Fibroblast of skin of scalp (primary cell): ENCODE measurements around the gene DISP3.

Experiments
- DNase-seq: peaks from one replicate; pipeline ENCODE4 v3.0.0-alpha.2; 2013

DISP3 gene

GRCh38 chr1:11515368-11516300 lies 36.7 kb downstream of the DISP3 start:
- DNase-seq = no peak

DNA sequence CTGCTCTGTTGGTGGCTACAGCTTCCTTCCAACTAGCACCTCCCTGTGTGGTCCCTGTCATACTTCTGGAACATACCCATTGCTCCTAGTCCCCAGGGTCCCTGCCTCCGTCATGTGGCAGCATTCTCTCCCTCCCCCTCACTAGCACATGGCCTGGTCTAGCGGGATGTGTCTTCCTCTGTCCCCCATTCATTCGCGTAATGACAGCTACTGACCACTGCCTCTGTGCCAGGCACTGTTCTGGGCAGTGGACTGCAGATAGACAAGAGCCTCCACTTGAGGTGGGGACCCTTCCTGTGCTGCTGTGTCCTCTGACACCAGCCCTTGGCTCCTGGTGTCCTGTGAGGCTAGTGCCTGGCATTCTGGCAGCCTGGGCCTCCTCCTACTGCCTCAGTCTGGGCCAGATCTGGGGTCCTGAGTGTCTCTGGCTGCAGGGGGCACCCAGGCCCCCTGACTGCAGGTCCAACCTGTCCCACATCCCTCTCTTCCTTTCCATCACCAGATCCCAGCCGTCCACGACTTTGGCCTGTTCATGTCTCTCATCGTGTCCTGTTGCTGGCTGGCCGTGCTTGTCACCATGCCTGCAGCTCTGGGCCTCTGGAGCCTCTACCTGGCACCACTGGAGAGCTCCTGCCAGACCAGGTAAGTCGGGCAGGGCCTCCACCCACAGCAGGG lies 38.1 kb downstream of the DISP3 start:
- DNase-seq = no peak

DNA sequence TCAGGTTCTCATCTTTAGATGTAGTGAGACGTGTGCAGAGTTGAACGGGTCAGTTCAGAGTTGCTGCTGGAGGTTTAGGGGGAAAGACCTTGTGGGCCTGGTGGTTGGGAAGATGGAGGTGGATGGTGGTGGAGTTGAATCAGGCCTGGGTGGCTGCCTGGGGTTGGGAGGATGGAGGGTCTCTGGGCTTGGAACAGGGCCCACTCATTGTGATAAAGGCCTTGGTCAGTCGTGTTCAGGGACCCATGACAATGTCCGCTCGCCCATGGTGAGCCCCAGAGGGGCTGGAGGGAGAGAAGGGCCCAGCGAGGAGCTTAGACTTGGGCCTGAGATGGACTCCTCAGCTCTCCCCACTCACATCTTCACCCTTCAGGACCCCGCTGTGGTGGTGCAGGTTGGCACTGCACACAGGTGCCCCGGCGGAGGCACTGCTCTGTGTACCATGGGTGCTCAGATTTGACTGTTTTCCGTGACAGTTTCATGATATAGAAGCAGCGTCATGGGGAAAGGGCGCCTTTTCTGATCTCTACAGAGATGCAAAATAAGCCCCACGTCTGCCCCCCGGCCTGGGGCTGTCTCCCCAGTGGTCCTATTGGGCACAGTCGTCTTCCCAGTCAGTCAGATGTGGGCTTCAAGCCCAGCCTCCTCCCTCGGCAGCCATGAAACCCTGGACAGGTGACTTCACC lies 39.2 kb downstream of the DISP3 start:
- no peak for DNase-seq

- no peak for DNase-seq
Observed at GRCh38 chr1:11518791-11519628, 40.1 kb downstream of the DISP3 start.

DNA sequence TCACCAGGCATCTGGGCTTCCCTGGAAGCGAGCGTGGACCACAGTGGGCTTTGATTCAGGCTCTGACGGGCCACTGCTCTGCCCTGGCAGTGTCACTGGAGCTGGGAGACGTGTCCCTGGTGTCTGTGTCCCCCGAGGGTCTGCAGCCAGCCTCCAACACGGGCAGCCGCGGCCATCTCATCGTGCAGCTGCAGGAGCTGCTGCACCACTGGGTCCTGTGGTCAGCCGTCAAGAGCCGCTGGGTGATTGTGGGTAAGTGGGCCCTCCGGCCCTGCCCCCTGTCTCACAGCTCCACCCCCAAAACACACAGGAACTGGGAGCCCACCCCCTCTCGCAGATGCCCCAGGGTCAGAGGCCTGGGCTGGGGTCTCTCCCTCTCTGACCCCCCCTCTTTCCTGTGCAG lies 40.7 kb downstream of the DISP3 start:
- no peak for DNase-seq

- DNase-seq = no peak
Observed at GRCh38 chr1:11520531-11521233, 41.7 kb downstream of the DISP3 start.

- no peak for DNase-seq
Observed at GRCh38 chr1:11521582-11522399, 42.8 kb downstream of the DISP3 start.

DNA sequence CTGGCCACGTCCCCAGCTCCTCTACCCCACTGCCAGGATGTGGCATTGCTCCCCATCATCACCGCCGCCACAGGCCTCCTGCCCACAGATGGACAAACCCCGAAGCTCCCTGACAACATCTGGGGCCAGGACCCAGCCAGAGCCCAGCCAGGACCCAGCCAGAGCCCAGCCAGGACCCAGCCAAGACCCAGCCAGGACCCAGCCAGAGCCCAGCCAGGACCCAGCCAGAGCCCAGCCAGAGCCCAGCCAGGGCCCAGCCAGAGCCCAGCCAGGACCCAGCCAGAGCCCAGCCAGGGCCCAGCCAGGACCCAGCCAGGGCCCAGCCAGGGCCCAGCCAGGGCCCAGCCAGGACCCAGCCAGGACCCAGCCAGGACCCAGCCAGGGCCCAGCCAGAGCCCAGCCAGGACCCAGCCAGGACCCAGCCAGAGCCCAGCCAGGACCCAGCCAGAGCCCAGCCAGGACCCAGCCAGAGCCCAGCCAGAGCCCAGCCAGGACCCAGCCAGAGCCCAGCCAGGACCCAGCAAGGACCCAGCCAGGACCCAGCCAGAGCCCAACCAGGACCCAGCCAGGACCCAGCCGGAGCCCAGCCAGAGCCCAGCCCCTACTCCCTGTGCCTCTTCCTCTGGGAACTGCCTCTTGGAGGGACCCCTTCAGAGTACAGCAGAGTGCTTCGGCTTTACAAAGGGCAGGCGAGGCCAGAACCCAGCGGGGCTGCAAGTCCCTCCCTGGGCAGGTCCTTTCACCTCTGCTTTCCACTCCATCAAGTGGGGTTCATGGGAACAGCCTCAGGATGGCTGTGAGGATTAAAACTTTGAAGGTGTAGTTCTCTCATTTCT lies 43.7 kb downstream of the DISP3 start:
- DNase-seq = no peak

GRCh38 chr1:11523261-11523660 lies 44.3 kb downstream of the DISP3 start:
- DNase-seq = no peak

DNA sequence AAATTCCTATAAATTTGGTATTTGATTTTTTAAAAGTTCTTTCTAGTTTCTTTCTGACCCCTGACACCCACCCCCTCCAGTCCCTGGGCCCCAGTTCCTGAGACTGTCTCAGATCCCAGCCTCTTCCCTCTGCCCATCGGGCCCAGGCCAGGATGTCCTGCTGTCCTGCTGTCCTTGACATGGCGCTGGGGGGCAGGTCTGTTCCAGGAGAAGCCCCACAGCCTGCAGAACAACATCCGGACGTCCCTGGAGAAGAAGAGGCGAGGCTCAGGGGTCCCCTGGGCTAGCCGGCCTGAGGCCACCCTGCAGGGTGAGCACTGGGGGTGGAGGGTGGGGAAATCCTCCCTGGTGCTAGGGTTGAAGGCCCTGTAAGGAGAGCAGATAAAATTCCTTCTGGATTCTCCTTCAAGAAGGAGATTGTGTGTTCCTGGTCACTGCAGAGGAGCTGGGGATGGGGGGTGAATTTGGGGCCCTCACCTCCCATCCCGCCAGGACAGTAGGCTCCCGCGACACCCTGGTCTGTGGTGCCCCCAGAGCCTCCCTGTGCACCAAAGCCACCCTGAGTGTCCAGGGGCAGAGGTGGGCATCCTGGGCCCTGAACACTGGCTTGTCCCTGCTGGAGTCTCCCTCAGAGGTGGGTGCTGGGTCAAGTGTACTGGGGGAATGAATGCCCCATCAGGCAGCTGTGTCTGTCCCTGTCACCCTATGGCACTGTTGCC lies 45.0 kb downstream of the DISP3 start:
- DNase-seq = no peak

DNA sequence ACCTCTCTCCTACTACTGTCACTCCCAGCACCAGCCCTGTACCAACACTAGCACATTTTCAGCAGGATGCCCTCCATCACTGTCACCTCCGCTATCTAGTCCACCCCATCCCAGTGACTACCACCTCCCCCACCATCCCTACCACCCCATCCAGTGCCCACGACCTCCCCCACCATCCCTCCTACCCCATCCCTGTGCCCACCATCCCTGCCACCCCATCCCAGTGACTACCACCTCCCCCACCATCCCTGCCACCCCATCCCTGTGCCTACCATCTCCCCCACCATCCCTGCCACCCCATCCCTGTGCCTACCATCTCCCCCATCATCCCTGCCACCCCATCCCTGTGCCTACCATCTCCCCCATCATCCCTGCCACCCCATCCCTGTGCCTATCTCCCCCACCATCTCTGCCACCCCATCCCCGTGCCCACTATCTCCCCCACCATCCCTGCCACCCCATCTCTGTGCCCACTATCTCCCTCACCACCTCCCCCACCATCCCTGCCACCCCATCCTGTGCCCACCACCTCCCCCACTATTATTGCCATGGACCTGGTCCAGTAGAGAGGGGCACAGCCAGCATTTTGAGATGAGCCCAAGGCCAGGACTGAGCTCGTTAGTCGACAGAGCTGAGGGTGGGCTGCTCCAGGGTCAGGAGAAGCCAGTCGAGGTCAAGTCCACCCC lies 45.7 kb downstream of the DISP3 start:
- DNase-seq = no peak

GRCh38 chr1:11525151-11525505 lies 46.2 kb downstream of the DISP3 start:
- no peak for DNase-seq

GRCh38 chr1:11525516-11525915 lies 46.6 kb downstream of the DISP3 start:
- DNase-seq = no peak

DNA sequence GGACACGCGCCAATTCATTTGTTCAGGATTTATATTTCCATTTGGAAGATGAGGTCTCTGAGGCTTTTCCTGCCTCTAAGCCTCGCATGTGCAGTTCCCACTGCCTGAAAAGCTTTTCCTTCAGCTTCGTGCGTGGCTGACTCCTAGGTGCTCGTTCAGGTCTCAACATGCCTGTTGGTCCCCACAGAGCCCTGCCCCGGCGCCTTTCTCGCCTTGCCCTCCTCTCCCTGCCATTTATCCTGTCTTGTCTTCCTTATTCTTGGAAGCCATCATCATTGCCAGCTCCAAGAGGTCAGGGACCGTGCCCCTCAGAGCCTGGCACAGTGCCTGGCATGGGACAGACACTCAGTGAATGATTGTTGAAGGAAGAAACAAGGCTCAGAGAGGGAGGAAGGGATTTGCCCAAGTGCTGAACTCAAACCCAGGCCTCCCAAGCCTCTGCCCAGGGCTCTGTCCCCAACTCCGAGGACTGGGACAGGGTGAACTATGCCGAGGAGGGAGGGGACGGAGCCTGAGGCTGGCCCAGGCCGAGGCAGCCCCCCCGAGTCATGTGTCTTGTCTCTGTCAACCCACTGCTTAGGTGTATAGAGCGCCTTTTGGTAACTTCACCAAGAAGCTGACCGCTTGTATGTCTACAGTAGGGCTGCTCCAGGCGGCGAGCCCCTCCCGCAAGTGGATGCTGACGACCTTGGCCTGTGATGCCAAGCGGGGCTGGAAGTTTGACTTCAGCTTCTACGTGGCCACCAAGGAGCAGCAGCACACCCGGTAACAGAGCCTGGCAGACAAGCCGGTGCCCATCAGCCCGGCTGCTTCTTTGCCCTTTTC lies 47.3 kb downstream of the DISP3 start:
- no peak for DNase-seq

DNA sequence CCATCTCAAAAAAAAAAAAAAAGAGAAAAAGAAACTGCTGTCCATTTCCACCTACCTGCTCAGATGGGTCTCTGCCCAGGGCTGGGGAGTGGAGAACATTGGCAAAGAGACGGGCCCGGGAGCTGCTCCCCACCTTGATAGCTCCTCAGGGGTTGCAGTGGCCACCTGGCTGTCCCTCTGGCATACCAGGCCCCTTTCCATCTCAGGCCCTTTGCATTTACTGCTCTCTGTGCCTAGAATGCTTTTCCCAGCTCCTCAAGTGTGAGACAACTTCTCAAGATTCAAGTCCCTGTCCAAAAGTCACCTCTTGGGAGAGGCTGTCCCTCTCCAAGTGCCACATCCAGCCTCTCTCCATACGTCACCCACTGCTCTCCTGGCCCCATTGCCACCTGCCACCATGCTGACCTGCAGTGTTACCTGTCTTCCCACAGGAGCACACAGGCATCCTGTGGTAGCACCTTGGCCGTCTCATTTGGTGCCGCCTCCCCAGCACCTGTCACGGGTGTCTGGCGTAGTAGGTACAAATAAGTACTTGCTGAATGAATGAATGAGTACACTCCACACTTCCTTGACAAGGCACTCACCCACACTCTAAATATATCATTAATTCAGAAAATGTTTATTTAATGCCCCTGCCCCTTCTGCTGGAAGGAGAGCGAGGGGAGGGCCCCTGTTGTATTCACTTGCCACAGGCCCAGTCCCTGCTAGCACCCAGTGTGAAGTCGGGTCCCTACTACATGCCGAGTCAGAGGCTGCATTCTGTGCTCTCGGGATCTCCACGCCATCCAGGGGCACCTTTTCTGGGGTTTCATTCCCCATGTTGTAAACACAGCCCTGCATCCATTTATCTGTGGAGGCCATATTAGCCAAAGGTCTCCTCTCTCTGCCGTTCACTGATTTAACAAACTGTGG lies 48.8 kb downstream of the DISP3 start:
- no peak for DNase-seq

DNA sequence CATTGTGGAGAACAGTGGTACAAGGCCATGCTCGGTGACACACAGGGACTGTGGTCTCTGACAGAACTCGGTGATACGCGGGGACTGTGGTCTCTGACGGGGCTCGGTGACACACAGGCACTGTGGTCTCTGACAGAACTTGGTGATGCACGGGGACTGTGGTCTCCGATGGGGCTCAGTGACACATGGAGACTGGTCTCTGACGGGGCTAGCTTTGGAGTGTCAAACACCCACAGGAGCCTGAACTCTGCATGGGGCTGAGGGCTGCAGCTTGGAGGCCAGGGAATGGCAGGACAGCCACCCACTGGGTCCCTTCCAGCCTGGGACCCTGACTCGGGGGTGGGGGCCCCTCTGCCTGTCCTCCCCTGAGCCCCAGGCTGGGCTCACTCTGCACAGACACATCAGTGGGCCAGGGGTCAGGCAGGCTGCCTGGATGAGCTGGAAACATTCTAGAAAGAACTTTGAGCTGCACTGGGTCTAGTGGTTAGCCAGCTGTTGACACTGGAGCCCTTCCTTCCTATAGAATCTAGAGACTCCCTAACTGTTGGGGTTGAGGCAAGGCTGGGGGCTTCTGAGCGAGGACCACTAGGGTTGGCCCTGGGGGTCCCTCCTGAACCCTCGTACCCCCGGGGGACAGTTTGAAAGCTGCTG lies 49.8 kb downstream of the DISP3 start:
- DNase-seq = no peak
